NCI-H345 (cell line): ENCODE measurements around the gene EGFL7.
A peak's percentile ranks its signal among the peaks of the same experiment; 100 is the strongest.

ENCODE experiments used
- DNase-seq: peaks from one replicate; lab custom pipeline; 2025; lab: John Stamatoyannopoulos, UW

The EGFL7 gene

GRCh38 chr9:136719195-136719880 lies 56.6 kb downstream of the EGFL7 start:
- DNase-seq: no peak

GRCh38 chr9:136720251-136720897 lies 57.7 kb downstream of the EGFL7 start:
- peak; percentile 49 for DNase-seq

GRCh38 chr9:136720898-136721338 lies 58.2 kb downstream of the EGFL7 start:
- no peak for DNase-seq

GRCh38 chr9:136721339-136722092 lies 58.8 kb downstream of the EGFL7 start:
- DNase-seq: peak; percentile 30
